ENCODE measurements around the gene FTL. TPM values are rescaled to one million over a fixed set of nuclear protein-coding genes. Genes with fewer than 3 reads are reported as not detected.

FTL gene
- total RNA-seq, 1 donor from 2014 or later, result 625 TPM

Other genes starting within 250 kb of the FTL start
- under 0.01 and 0.13 TPM in 2 replicates for gene MAMSTR, start 245.6 kb upstream of the FTL start, total RNA-seq
- 59.4 and 82.1 TPM in 2 replicates for gene RASIP1, start 224.7 kb upstream of the FTL start, total RNA-seq
- gene IZUMO1, start 218.4 kb upstream of the FTL start, total RNA-seq, result 0.25 and 0.26 TPM in 2 replicates
- gene FUT1, start 212.7 kb upstream of the FTL start, total RNA-seq, result 6.0 and 7.7 TPM in 2 replicates
- not detected in 2 replicates for gene FGF21, start 209.8 kb upstream of the FTL start, total RNA-seq
- gene BCAT2, start 154.3 kb upstream of the FTL start, total RNA-seq, result 29.0 and 33.3 TPM in 2 replicates
- 2.8 and 4.2 TPM in 2 replicates for gene HSD17B14, start 128.8 kb upstream of the FTL start, total RNA-seq
- 2.7 and 6.8 TPM in 2 replicates for gene PLEKHA4, start 96.7 kb upstream of the FTL start, total RNA-seq
- gene PPP1R15A, start 92.9 kb upstream of the FTL start, total RNA-seq, result 21.6 and 36.4 TPM in 2 replicates
- gene TULP2, start 66.6 kb upstream of the FTL start, total RNA-seq, result under 0.01 and 0.13 TPM in 2 replicates
- gene NUCB1, start 65.0 kb upstream of the FTL start, total RNA-seq, result 89.7 and 166 TPM in 2 replicates
- 0.13 TPM in 1 of 2 replicates, not detected in the other for gene DHDH, start 31.6 kb upstream of the FTL start, total RNA-seq
- gene BAX, start 10.4 kb upstream of the FTL start, total RNA-seq, result 85.0 and 95.6 TPM in 2 replicates
- 14.8 and 16.0 TPM in 2 replicates for gene GYS1, start 28.0 kb downstream of the FTL start, total RNA-seq
- gene RUVBL2, start 28.6 kb downstream of the FTL start, total RNA-seq, result 139 and 197 TPM in 2 replicates
- 0.89 TPM in 1 of 2 replicates, not detected in the other for gene LHB, start 51.8 kb downstream of the FTL start, total RNA-seq
- not detected in 2 replicates for gene CGB3, start 59.0 kb downstream of the FTL start, total RNA-seq
- not detected in 2 replicates for gene CGB2, start 66.6 kb downstream of the FTL start, total RNA-seq
- not detected in 2 replicates for gene CGB1, start 71.6 kb downstream of the FTL start, total RNA-seq
- not detected in 2 replicates for gene CGB5, start 78.5 kb downstream of the FTL start, total RNA-seq
- gene CGB8, start 83.8 kb downstream of the FTL start, total RNA-seq, result not detected in 2 replicates
- gene CGB7, start 92.4 kb downstream of the FTL start, total RNA-seq, result 0.13 TPM in 1 of 2 replicates, not detected in the other
- not detected in 2 replicates for gene NTF4, start 99.5 kb downstream of the FTL start, total RNA-seq
- not detected in 2 replicates for gene KCNA7, start 107.4 kb downstream of the FTL start, total RNA-seq
- 150 and 160 TPM in 2 replicates for gene SNRNP70, start 120.1 kb downstream of the FTL start, total RNA-seq
- gene LIN7B, start 149.1 kb downstream of the FTL start, total RNA-seq, result 1.4 and 2.4 TPM in 2 replicates
- 0.13 and 0.25 TPM in 2 replicates for gene C19orf73, start 153.8 kb downstream of the FTL start, total RNA-seq
- 4.0 TPM in 2 replicates for gene PPFIA3, start 154.2 kb downstream of the FTL start, total RNA-seq
- not detected in 2 replicates for gene HRC, start 190.1 kb downstream of the FTL start, total RNA-seq
- gene TRPM4, start 192.5 kb downstream of the FTL start, total RNA-seq, result 10.8 and 18.2 TPM in 2 replicates

Data from dermis microvascular lymphatic vessel endothelial cell (primary cell).